GM21717 (cell line): ENCODE results near the gene HTT-AS.

Experiments used
- ATAC-seq: cut with Tn5 transposase; IDR thresholded peaks from one replicate; pipeline ENCODE4 v1.9.1; 2021; ENCODE audit warnings: mild to moderate bottlenecking, moderate library complexity; ENCODE audit not compliant: unreplicated experiment

Gene HTT-AS

GRCh38 chr4:3091464-3091863 lies 17.1 kb upstream of the HTT-AS start:
- no peak for ATAC-seq

- ATAC-seq, result no peak
Measured at GRCh38 chr4:3087115-3087797, 12.9 kb upstream of the HTT-AS start.

DNA sequence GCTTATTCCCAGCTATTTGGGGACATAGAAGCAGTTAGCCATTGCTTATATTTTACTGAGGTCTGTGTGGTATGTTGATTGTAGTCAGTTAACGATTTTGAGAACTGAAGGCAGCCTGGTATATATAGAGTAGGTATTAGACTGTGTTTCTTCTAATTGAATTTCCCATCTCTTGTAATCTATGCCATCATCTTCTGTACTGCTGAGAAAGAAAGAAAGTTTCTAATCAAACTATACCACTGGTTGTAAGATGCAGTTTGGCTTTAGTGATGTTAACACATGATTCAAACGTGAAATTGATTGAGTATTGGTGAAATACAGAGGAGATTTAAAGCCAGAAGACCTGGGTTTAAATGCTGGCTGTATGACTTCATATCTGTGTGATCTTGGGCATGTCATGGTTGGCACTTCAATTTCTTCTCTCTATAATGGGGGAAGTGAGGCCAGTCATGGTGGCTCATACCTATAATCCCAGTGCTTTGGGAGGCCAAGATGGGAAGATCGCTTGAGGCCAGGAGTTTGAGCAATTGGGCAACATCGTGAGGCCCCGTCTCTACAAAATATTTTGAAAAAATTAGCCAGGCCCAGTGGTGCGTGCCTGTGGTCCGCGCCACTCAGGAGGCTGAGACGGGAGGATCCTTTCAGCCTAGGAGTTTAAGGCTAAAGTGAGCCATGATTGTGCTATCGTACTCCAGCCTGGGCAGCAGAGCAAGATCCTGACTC lies 11.8 kb upstream of the HTT-AS start:
- no peak for ATAC-seq

- ATAC-seq, result no peak
Measured at GRCh38 chr4:3083732-3084131, 9.4 kb upstream of the HTT-AS start.

DNA sequence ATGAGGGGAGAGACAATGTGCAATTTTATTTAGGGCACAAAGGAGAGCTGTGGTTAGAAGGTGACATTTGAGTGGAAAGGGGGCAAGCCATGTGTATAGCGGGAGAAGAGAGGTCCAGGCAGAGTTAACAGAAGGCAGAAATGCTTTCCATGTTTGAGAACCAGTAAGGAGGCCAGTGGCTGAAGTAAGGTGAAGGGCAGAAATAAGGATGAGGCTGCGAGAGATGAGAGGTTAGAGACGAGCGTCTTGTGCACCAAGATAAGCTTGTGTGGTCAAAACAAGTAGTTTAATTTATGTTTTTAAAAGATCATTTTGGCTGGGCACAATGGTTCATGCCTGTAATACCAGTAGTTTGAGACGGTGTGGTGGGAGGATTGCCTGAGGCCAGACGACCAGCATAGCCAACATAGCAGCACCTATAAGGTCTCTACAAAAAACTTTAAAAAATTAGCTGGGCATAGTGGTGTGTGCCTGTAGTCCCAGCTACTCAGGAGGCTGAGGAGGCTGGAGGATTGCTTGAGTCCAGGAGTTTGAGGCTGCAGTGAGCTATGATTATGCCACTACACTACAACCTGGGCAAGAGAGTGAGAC lies 8.7 kb upstream of the HTT-AS start:
- ATAC-seq, result no peak

- ATAC-seq, result no peak
Measured at GRCh38 chr4:3079694-3080123, 5.4 kb upstream of the HTT-AS start.

- no peak for ATAC-seq
Measured at GRCh38 chr4:3077796-3078195, 3.5 kb upstream of the HTT-AS start.

DNA sequence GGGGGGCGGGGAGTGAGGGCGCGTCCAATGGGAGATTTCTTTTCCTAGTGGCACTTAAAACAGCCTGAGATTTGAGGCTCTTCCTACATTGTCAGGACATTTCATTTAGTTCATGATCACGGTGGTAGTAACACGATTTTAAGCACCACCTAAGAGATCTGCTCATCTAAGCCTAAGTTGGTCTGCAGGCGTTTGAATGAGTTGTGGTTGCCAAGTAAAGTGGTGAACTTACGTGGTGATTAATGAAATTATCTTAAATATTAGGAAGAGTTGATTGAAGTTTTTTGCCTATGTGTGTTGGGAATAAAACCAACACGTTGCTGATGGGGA lies 1.3 kb upstream of the HTT-AS start:
- ATAC-seq, result no peak

DNA sequence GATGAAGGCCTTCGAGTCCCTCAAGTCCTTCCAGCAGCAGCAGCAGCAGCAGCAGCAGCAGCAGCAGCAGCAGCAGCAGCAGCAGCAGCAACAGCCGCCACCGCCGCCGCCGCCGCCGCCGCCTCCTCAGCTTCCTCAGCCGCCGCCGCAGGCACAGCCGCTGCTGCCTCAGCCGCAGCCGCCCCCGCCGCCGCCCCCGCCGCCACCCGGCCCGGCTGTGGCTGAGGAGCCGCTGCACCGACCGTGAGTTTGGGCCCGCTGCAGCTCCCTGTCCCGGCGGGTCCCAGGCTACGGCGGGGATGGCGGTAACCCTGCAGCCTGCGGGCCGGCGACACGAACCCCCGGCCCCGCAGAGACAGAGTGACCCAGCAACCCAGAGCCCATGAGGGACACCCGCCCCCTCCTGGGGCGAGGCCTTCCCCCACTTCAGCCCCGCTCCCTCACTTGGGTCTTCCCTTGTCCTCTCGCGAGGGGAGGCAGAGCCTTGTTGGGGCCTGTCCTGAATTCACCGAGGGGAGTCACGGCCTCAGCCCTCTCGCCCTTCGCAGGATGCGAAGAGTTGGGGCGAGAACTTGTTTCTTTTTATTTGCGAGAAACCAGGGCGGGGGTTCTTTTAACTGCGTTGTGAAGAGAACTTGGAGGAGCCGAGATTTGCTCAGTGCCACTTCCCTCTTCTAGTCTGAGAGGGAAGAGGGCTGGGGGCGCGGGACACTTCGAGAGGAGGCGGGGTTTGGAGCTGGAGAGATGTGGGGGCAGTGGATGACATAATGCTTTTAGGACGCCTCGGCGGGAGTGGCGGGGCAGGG lies 711 bp upstream of the HTT-AS start:
- ATAC-seq, result peak; percentile 22

DNA sequence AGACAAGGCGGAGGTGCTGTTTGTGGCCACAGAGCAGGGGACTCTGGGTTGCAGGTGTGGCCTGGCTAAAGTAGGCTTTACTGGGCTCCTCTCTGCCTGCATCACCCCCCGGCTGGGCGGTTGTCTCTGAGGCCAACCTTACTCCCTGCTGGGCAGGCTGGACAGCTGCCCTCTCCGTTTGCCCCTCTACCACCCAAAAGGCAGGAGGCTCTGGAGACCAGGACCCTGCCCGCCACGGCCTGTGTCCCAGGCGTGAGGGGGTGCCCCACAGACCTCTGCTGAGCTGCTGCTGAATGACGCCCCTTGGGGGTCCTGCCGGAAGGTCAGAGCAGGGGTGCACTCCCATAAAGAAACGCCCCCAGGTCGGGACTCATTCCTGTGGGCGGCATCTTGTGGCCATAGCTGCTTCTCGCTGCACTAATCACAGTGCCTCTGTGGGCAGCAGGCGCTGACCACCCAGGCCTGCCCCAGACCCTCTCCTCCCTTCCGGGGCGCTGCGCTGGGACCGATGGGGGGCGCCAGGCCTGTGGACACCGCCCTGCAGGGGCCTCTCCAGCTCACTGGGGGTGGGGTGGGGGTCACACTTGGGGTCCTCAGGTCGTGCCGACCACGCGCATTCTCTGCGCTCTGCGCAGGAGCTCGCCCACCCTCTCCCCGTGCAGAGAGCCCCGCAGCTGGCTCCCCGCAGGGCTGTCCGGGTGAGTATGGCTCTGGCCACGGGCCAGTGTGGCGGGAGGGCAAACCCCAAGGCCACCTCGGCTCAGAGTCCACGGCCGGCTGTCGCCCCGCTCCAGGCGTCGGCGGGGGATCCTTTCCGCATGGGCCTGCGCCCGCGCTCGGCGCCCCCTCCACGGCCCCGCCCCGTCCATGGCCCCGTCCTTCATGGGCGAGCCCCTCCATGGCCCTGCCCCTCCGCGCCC lies 920 bp downstream of the HTT-AS start:
- ATAC-seq, result peak; percentile 20

DNA sequence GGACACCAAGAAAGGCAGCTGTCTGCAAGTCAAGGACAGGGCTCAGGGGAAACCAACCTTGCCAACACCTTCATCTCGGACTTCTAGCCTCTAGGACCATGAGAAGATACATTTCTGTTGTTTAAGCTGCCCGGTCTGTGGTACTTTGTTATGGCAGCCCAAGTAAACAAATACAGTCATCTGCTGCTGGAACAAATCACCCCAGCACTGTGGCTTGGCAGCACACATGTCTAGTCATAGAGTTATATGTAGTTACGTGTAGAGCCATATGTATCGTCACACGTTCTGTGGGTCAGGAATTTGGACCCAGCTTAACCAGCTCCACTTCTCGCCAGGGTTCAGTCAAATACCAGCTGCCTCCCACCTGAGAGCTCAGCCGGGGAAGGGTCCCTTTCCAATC lies 2.5 kb downstream of the HTT-AS start:
- ATAC-seq, result no peak

DNA sequence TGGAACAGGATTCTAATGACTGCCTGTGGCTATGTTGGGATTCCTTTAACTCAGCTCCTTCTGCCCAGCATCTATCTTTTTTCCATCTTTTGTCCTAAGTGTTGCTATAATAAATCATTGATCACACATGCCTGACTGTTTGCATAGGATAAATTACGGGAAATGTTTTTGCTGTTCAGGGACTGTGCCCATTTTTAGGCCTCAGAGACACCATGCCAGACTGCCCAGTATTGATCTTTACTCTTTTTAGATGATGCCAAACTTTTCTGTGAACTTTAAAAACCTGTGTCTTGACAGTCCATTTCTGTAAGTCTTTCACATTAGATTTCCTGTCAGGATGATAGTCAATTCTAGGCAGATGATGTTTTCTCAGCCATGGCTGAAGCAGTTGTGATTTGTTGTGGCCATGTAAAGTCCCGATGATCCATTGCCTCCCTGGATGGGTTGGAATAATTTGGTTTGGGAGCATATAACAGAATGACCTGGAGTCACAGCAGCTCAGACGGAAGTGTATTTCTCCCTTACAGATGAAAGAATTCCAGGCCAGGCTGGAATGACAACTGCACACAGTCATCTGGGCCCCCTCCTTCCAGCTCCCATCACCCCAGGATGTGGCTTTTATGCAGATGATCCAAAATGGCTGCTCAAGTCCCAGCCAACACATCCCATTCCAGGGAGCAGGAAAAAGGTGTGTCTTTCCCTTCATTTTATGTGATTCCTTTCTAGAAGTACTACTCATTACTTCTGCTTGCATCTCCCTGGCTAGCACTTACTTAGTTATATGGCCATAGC lies 3.4 kb downstream of the HTT-AS start:
- no peak for ATAC-seq

DNA sequence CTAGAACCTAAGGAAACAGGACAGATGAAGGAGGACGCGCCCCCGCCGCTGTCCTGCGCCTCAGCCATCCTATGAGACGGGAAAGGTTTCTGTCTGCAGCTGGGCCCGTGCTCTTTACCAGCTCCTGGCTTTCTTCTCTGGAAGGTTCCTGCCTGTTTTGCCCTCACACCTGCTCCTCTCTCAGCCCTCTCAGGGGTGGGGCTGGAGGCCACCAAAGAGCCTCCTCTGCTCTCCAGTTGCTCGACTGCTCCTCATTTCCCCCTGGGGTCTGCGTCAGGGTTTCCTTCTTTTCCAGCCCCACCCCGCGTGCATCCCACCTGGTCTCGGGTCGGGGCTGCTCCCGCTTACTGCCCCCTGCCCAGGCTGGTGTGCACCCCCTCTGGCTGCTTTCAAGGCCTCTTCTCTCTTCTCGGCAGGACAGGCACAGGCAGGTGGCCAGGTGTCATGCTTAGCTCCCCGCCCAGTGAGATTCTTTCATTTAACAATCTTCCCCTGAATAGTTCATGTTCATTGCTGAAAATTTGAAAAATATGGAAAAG lies 4.6 kb downstream of the HTT-AS start:
- ATAC-seq, result no peak

- ATAC-seq, result no peak
Measured at GRCh38 chr4:3067473-3068001, 6.8 kb downstream of the HTT-AS start.

- no peak for ATAC-seq
Measured at GRCh38 chr4:3066836-3067400, 7.4 kb downstream of the HTT-AS start.

GRCh38 chr4:3065551-3065950 lies 8.8 kb downstream of the HTT-AS start:
- no peak for ATAC-seq

DNA sequence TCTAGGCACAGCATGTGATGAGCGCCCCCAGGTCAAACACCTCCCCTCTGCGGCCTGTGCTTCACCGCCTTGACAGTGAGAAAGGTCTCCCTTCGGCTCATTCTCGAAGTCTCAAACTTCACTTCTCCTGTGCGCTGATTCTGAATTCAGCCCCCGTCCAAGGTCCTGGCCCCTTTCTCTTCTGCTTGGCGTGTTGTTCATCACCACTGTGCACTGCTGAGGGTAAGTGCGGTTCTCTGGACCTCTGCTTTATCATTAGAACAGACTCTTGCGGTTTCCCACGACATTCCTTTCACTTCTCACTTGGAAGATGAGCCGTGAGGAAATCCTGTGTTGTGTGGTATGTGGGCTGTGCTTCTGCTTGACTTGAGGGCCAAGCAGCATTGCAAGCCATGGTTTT lies 11.9 kb downstream of the HTT-AS start:
- no peak for ATAC-seq

- no peak for ATAC-seq
Measured at GRCh38 chr4:3060946-3061345, 13.4 kb downstream of the HTT-AS start.

DNA sequence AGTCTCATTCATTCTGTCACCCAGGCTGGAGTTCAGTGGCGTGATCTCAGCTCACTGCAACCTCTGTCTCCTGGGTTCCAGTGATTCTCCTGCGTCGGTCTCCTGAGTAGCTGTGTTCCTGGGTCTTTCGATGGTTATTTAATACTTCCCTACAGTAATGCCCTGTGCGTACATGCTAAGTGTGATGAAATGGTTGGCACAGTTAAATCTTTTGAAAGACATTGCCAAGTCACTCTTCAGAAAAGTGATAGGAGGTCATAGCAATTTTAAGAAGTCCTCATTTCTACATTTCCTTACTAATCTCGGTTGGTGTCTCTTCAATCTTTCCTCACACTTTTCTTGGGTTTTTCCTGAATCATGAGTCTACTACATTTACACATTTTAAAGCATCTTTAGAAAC lies 14.4 kb downstream of the HTT-AS start:
- ATAC-seq, result no peak
